ENCODE measurements around the gene MIB1.

- TF ChIP-seq CTCF (IDR thresholded peaks at IDR 0.05) (no peak), POLR2AphosphoS5 (IDR thresholded peaks at IDR 0.05) (no peak)
These were observed 47.3 kb upstream of the MIB1 start for GRCh38 chr18:21693322-21693721.
